GM23338 (cell line): ENCODE measurements around the gene MPL. TPM values are rescaled to one million over a fixed set of nuclear protein-coding genes. Genes with fewer than 3 reads are reported as not detected.

Experiments used
- ATAC-seq: fragments of 200-7000 bp; cut with Tn5 transposase; 3 replicates; pipeline ENCODE4 v1.9.1; 2020
- DNase-seq: peaks from one replicate; pipeline ENCODE4 v3.0.0-alpha.2; 2015; ENCODE audit warnings: low spot score
- H2AFZ ChIP-seq: fragments of 200-600 bp; sonication (generic); 2 replicates; pipeline ENCODE4 v1.8.0; 2016; ENCODE audit warnings: antibody characterized with exemption, mild to moderate bottlenecking, moderate library complexity
- H3F3A ChIP-seq: fragments of 200-600 bp; sonication (generic); replicated peaks from 2 replicates; pipeline ENCODE4 v1.8.0; 2017; ENCODE audit warnings: antibody characterized with exemption, mixed run types, low read depth
- H3K27ac ChIP-seq: fragments of 200-600 bp; sonication (generic); 2 replicates; pipeline ENCODE4 v1.6.1; 2016; ENCODE audit warnings: low read depth
- H3K27me3 ChIP-seq: fragments of 200-600 bp; sonication (generic); 2 replicates; pipeline ENCODE4 v1.8.0; 2016; ENCODE audit warnings: mild to moderate bottlenecking, mixed run types, moderate library complexity; ENCODE audit not compliant: insufficient read depth
- H3K36me3 ChIP-seq: fragments of 200-600 bp; sonication (generic); 2 replicates; pipeline ENCODE4 v1.8.0; 2016; ENCODE audit warnings: mild to moderate bottlenecking; ENCODE audit not compliant: insufficient read depth
- H3K4me1 ChIP-seq: fragments of 200-600 bp; sonication (generic); 2 replicates; pipeline ENCODE4 v1.8.0; 2016; ENCODE audit warnings: mild to moderate bottlenecking, moderate library complexity; ENCODE audit not compliant: insufficient read depth
- H3K4me2 ChIP-seq: fragments of 200-600 bp; sonication (generic); 2 replicates; pipeline ENCODE4 v1.7.1; 2017; ENCODE audit warnings: mixed run types
- H3K4me3 ChIP-seq: fragments of 200-600 bp; sonication (generic); 2 replicates; pipeline ENCODE4 v1.6.1; 2016; ENCODE audit warnings: mixed run types
- H3K79me2 ChIP-seq: fragments of 200-600 bp; sonication (generic); replicated peaks from 2 replicates; pipeline ENCODE4 v1.8.0; 2017; ENCODE audit warnings: mild to moderate bottlenecking; ENCODE audit not compliant: insufficient read depth
- H3K9me2 ChIP-seq: fragments of 200-600 bp; sonication (generic); 2 replicates; pipeline ENCODE4 v1.8.0; 2017; ENCODE audit not compliant: insufficient read depth
- H4K20me1 ChIP-seq: fragments of 200-600 bp; sonication (generic); replicated peaks from 2 replicates; pipeline ENCODE4 v1.8.0; 2017; ENCODE audit warnings: mild to moderate bottlenecking; ENCODE audit not compliant: insufficient read depth
- H3K27ac Mint-ChIP-seq: 2 replicates; pipeline ENCODE4 v1.8.0; 2020; ENCODE audit warnings: inconsistent platforms, mild to moderate bottlenecking, moderate library complexity, mixed read lengths
- H3K27me3 Mint-ChIP-seq: 3 replicates; pipeline ENCODE4 v1.8.0; 2022; ENCODE audit warnings: low read depth, mild to moderate bottlenecking, moderate library complexity, mixed read lengths, inconsistent platforms; ENCODE audit not compliant: insufficient read depth, poor library complexity
- H3K36me3 Mint-ChIP-seq: 3 replicates; pipeline ENCODE4 v1.8.0; 2021; ENCODE audit warnings: low read depth, mild to moderate bottlenecking, inconsistent platforms, moderate library complexity, mixed read lengths
- H3K4me1 Mint-ChIP-seq: 3 replicates; pipeline ENCODE4 v1.8.0; 2020; ENCODE audit warnings: mild to moderate bottlenecking, inconsistent platforms, mixed read lengths
- H3K4me3 Mint-ChIP-seq: 3 replicates; pipeline ENCODE4 v1.8.0; 2021; ENCODE audit warnings: moderate library complexity, mild to moderate bottlenecking, inconsistent platforms, mixed read lengths
- H3K9me3 Mint-ChIP-seq: 3 replicates; pipeline ENCODE4 v1.8.0; 2020; ENCODE audit warnings: moderate library complexity, mild to moderate bottlenecking, inconsistent platforms, mixed read lengths
- CREB1 ChIP-seq: fragments of 250-450 bp; sonication (Bioruptor Pico); IDR thresholded peaks from 2 replicates; pipeline ENCODE4 v1.5.0; 2020; ENCODE audit warnings: low read depth, mild to moderate bottlenecking, moderate library complexity
- ETS1 ChIP-seq: IDR thresholded peaks from 2 replicates; pipeline ENCODE4 v1.6.1; 2016; ENCODE audit warnings: antibody characterized with exemption
- EZH2 ChIP-seq: fragments of 200-600 bp; sonication (generic); IDR thresholded peaks from one replicate; pipeline ENCODE4 v1.8.0; 2017; ENCODE audit warnings: antibody characterized with exemption, mild to moderate bottlenecking, low read depth; ENCODE audit not compliant: unreplicated experiment
- EZH2phosphoT487 ChIP-seq: fragments of 200-600 bp; sonication (generic); IDR thresholded peaks from one replicate; pipeline ENCODE4 v1.8.1; 2018; ENCODE audit warnings: antibody characterized with exemption; ENCODE audit not compliant: unreplicated experiment
- JUNB ChIP-seq: IDR thresholded peaks from one replicate; pipeline ENCODE4 v1.6.1; 2016; ENCODE audit warnings: antibody characterized with exemption; ENCODE audit not compliant: unreplicated experiment
- NANOG ChIP-seq: IDR thresholded peaks from 2 replicates; pipeline ENCODE4 v1.6.1; 2016; ENCODE audit warnings: antibody characterized with exemption, borderline replicate concordance
- POLR2AphosphoS5 ChIP-seq: IDR thresholded peaks from 2 replicates; pipeline ENCODE4 v1.6.1; 2016; ENCODE audit warnings: antibody characterized with exemption, low read depth
- REST ChIP-seq: IDR thresholded peaks from one replicate; pipeline ENCODE4 v1.6.1; 2018; ENCODE audit warnings: antibody characterized with exemption; ENCODE audit not compliant: unreplicated experiment
- ZNF114 ChIP-seq: fragments of 250-450 bp; sonication (Bioruptor Pico); IDR thresholded peaks from 2 replicates; pipeline ENCODE4 v1.5.0; 2020; ENCODE audit warnings: mild to moderate bottlenecking, moderate library complexity
- ZNF331 ChIP-seq: fragments of 250-450 bp; sonication (Bioruptor Pico); IDR thresholded peaks from 2 replicates; pipeline ENCODE4 v1.5.0; 2020; ENCODE audit warnings: low read depth, mild to moderate bottlenecking, moderate library complexity
- ZNF462 ChIP-seq: fragments of 250-450 bp; sonication (Bioruptor Pico); IDR thresholded peaks from 2 replicates; pipeline ENCODE4 v1.5.0; 2020; ENCODE audit warnings: mild to moderate bottlenecking, moderate library complexity
- polyA plus RNA-seq: library from polyadenylated mRNA; unstranded; fragments of >200 nt; fragmentation: Nextera tagmentation; extraction: Ambion mirVana; gene quantifications from 2 replicates; pipeline ENCODE4 v1.2.1, GENCODE V29; 2016
- total RNA-seq: library from RNA; depleted of rRNA; stranded (reverse); fragments of >200 nt; shearing (Covaris generic); gene quantifications from 2 replicates; pipeline ENCODE4 v1.2.3, GENCODE V29; 2014

Gene MPL
- total and polyA plus RNA-seq, 2 experiments from 2014 or later: not detected

- peaks cover 3% of the 10 kb centered on the region; the same call in 1 of the 2 replicates for H3K9me2 ChIP-seq
- H4K20me1 ChIP-seq: no peaks in the 10 kb centered on the region
- Mint-ChIP-seq H3K36me3 (no peaks in the 10 kb centered on the region), H3K4me3 (no peak overlapping the region), H3K27ac (no peak overlapping the region; the same call in 1 of the 2 replicates), H3K27me3 (peaks cover 8% of the 10 kb centered on the region), H3K4me1 (peaks cover 47% of the 10 kb centered on the region), H3K9me3 (no peaks in the 10 kb centered on the region)
- DNase-seq: no peak
- peaks cover 36% of the 10 kb centered on the region for H3K4me1 ChIP-seq
- no peak overlapping the region for H3K27ac ChIP-seq
- H3K79me2 ChIP-seq: no peaks in the 10 kb centered on the region
- no peak for TF ChIP-seq ZNF462 (CRISPR knock-in tag)
- TF ChIP-seq NANOG: no peak
- TF ChIP-seq EZH2phosphoT487: no peak
- TF ChIP-seq EZH2: no peak
- no peak for TF ChIP-seq ZNF114
- TF ChIP-seq POLR2AphosphoS5: no peak
- no peak for TF ChIP-seq REST
- TF ChIP-seq CREB1 (CRISPR knock-in tag): no peak
- TF ChIP-seq ZNF331 (CRISPR knock-in tag): no peak
- TF ChIP-seq JUNB: no peak
- TF ChIP-seq ETS1: no peak
- no peak overlapping the region; the same call in 1 of the 2 replicates for H2AFZ ChIP-seq
- no peaks in the 10 kb centered on the region for H3F3A ChIP-seq
- H3K4me3 ChIP-seq: no peak overlapping the region
- no peaks in the 10 kb centered on the region for H3K27me3 ChIP-seq
- no peaks in the 10 kb centered on the region for H3K36me3 ChIP-seq
- ATAC-seq: no peak
- no peak overlapping the region for H3K4me2 ChIP-seq
These were observed 39.6 kb upstream of the MPL start for GRCh38 chr1:43298055-43298454.
